Metanephros (tissue), 1 donor: ENCODE data around the gene SOHLH2. TPM values are rescaled to one million over a fixed set of nuclear protein-coding genes. Genes with fewer than 3 reads are reported as not detected.

Experiments
- total RNA-seq: library from RNA; depleted of rRNA; stranded (reverse); fragments of >200 nt; gene quantifications from one replicate; pipeline ENCODE4 v1.2.3, GENCODE V29; 2014

The SOHLH2 gene
- total RNA-seq = 0.18 TPM

GRCh38 chr13:36214163-36214921 is at the start of gene SOHLH2:
SOHLH2 (minus strand) TSS chr13:36214556; CDS start chr13:36214526, 30 bp downstream.

GRCh38 chr13:36131222-36131930 is 83.0 kb downstream of the SOHLH2 start, which contains the start of gene DCLK1:
DCLK1 (minus strand) TSS chr13:36131382.

Other genes starting within 250 kb of the SOHLH2 start
- 21.1 TPM for gene DCLK1, start 83.2 kb downstream of the SOHLH2 start, total RNA-seq
- 4.2 TPM for gene CCDC169, start 83.3 kb upstream of the SOHLH2 start, total RNA-seq
- 55.8 TPM for gene SPART, start 131.8 kb upstream of the SOHLH2 start, total RNA-seq
- gene CCNA1, start 217.9 kb upstream of the SOHLH2 start, total RNA-seq = 0.58 TPM